ENCODE measurements around the gene DLX6. TPM values are rescaled to one million over a fixed set of nuclear protein-coding genes. Genes with fewer than 3 reads are reported as not detected.

Gene DLX6
- total RNA-seq, 4 donors from 2014 or later, result not detected

- WGBS, 2 donors (ENCODE audit: low coverage in 1 of 2), result 21% methylated on average over 4 to 49 of the region's 49 CpGs
- no peak for DNase-seq
- H3K4me1 ChIP-seq, result peaks cover 0 to 40% (median 19%) of the 10 kb centered on the region in 4 donors
- H3K36me3 ChIP-seq, result no peaks in the 10 kb centered on the region
- H3K27me3 ChIP-seq, result peaks cover 100% of the 10 kb centered on the region
- peak overlapping the region in 1 of 4 donors; percentile 4 for H3K4me3 ChIP-seq
- in situ Hi-C loops (cut with MboI; ENCODE audit: low pct_ligation_motif_present in 1 of 4, low pct_unique_long_range_greater_than_20kb in 1 of 4, low sequenced_read_pairs in 3 of 4), result no loop called here
- TF ChIP-seq POLR2A (IDR thresholded peaks at IDR 0.05) (no peak), EP300 (IDR thresholded peaks at IDR 0.05; ENCODE audit: low read depth) (no peak), POLR2AphosphoS5 (IDR thresholded peaks at IDR 0.05) (no peak)
- TF ChIP-seq, protein P1, sequence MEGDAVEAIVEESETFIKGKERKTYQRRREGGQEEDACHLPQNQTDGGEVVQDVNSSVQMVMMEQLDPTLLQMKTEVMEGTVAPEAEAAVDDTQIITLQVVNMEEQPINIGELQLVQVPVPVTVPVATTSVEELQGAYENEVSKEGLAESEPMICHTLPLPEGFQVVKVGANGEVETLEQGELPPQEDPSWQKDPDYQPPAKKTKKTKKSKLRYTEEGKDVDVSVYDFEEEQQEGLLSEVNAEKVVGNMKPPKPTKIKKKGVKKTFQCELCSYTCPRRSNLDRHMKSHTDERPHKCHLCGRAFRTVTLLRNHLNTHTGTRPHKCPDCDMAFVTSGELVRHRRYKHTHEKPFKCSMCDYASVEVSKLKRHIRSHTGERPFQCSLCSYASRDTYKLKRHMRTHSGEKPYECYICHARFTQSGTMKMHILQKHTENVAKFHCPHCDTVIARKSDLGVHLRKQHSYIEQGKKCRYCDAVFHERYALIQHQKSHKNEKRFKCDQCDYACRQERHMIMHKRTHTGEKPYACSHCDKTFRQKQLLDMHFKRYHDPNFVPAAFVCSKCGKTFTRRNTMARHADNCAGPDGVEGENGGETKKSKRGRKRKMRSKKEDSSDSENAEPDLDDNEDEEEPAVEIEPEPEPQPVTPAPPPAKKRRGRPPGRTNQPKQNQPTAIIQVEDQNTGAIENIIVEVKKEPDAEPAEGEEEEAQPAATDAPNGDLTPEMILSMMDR (IDR thresholded peaks at IDR 0.05), result no peak
- H3K9me3 ChIP-seq, result no peaks in the 10 kb centered on the region
- intact Hi-C loops (cut with DNase I; ENCODE audit: low total_unique reads), result no loop called here
- H3K27ac ChIP-seq, result no peak overlapping the region
Observed at GRCh38 chr7:97003262-97004246, 1.8 kb upstream of the DLX6 start.

- 10 to 12% methylated on average over 14 to 20 of the region's 20 CpGs for WGBS, 2 donors (ENCODE audit: low coverage in 1 of 2)
- intact Hi-C loops (cut with DNase I; ENCODE audit: low total_unique reads) (no loop called here), in situ Hi-C loops (cut with MboI; ENCODE audit: low pct_ligation_motif_present in 1 of 4, low pct_unique_long_range_greater_than_20kb in 1 of 4, low sequenced_read_pairs in 3 of 4) (no loop called here)
- no peak for DNase-seq
- Histone ChIP-seq H3K4me3 (peak overlapping the region in 2 of 4 donors; percentile 6 to 46), H3K4me1 (peaks cover 0 to 40% (median 19%) of the 10 kb centered on the region in 4 donors), H3K36me3 (no peaks in the 10 kb centered on the region), H3K9me3 (no peaks in the 10 kb centered on the region), H3K27me3 (peaks cover 100% of the 10 kb centered on the region), H3K27ac (no peak overlapping the region)
- TF ChIP-seq POLR2A (IDR thresholded peaks at IDR 0.05) (no peak), POLR2AphosphoS5 (IDR thresholded peaks at IDR 0.05) (no peak), EP300 (IDR thresholded peaks at IDR 0.05; ENCODE audit: low read depth) (no peak)
- TF ChIP-seq, protein P1 (IDR thresholded peaks at IDR 0.05), result no peak
Observed at GRCh38 chr7:97004247-97005182, 838 bp upstream of the DLX6 start.

DNA sequence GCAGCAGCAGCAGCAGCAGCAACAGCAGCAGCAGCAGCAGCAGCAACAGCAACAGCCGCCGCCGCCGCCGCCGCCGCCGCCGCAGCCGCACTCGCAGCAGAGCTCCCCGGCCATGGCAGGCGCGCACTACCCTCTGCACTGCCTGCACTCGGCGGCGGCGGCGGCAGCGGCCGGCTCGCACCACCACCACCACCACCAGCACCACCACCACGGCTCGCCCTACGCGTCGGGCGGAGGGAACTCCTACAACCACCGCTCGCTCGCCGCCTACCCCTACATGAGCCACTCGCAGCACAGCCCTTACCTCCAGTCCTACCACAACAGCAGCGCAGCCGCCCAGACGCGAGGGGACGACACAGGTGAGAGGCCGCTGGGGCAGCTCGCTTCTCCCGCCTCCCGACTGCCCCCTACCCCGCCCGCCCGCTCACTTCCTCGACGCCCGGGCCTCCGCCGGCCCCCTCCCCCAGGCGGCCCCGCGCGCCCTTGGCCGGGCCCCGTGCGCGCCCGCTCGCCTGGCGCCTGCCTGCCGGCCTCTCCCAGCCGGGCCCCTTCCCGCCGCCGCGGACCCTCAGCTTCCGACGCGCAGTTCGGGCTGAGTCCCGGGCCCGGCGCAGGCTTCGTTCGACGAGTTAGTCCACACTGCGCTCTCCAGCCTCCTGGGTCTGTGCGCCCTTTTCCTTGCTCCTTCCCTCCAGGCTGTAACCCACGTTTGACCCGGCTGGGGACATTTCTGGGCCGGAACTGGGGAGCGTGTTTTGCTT lies 882 bp downstream of the DLX6 start:
- intact Hi-C loops (cut with DNase I; ENCODE audit: low total_unique reads), result no loop called here
- WGBS, 2 donors (ENCODE audit: low coverage in 1 of 2), result 7% methylated on average over 61 of the region's 83 CpGs; no CpG with 5 or more reads in 1 of the 2 donors

More for the DNA sequence above, 882 bp downstream of the DLX6 start:
- peaks cover 0 to 40% (median 19%) of the 10 kb centered on the region in 4 donors for H3K4me1 ChIP-seq
- H3K36me3 ChIP-seq, result no peaks in the 10 kb centered on the region
- no peak for DNase-seq
- TF ChIP-seq POLR2A (IDR thresholded peaks at IDR 0.05), result no peak
- TF ChIP-seq POLR2AphosphoS5 (IDR thresholded peaks at IDR 0.05), result no peak
- TF ChIP-seq EP300 (IDR thresholded peaks at IDR 0.05; ENCODE audit: low read depth), result no peak
- TF ChIP-seq, protein P1 (IDR thresholded peaks at IDR 0.05), result no peak
- no peak overlapping the region for H3K27ac ChIP-seq
- peak overlapping the region in 3 of 4 donors; percentile 29 to 46 (median 31) for H3K4me3 ChIP-seq
- in situ Hi-C loops (cut with MboI; ENCODE audit: low pct_ligation_motif_present in 1 of 4, low pct_unique_long_range_greater_than_20kb in 1 of 4, low sequenced_read_pairs in 3 of 4), result no loop called here
- H3K9me3 ChIP-seq, result no peaks in the 10 kb centered on the region
- peaks cover 100% of the 10 kb centered on the region for H3K27me3 ChIP-seq

Data from transverse colon (tissue), 4 donors.